NCI-H82 treated with DMSO at 0.1 percent for 48 hours (cell line): ENCODE data around the gene C5AR1.
"Not testable (repeated sequence)": the region's sequence is repeated elsewhere in the genome, so short reads cannot be mapped to it uniquely, and the experiment has no call there.

Source experiments
- DNase-seq: peaks from one replicate; lab custom pipeline; 2025; ENCODE audit not compliant: unreplicated experiment; lab: John Stamatoyannopoulos, UW

Gene C5AR1

GRCh38 chr19:47283405-47284059, 26.1 kb upstream of the C5AR1 start:
- DNase-seq, result no peak

- peak; percentile 57 for DNase-seq
Observed at GRCh38 chr19:47284324-47284899, 25.2 kb upstream of the C5AR1 start.

- peak; percentile 59 for DNase-seq
Observed at GRCh38 chr19:47296036-47296435, 13.6 kb upstream of the C5AR1 start.

- DNase-seq, result not testable (repeated sequence)
Observed at GRCh38 chr19:47300867-47301266, 8.8 kb upstream of the C5AR1 start.

GRCh38 chr19:47302249-47302648, 7.4 kb upstream of the C5AR1 start:
- no peak for DNase-seq

- DNase-seq, result no peak
Observed at GRCh38 chr19:47303966-47304365, 5.7 kb upstream of the C5AR1 start.

- DNase-seq, result peak; percentile 41
Observed at GRCh38 chr19:47305309-47305751, 4.3 kb upstream of the C5AR1 start.

- no peak for DNase-seq
Observed at GRCh38 chr19:47306303-47306702, 3.4 kb upstream of the C5AR1 start.

- no peak for DNase-seq
Observed at GRCh38 chr19:47309038-47309437, 623 bp upstream of the C5AR1 start.

GRCh38 chr19:47310323-47310722, 662 bp downstream of the C5AR1 start:
- DNase-seq, result no peak

- DNase-seq, result no peak
Observed at GRCh38 chr19:47310819-47311218, 1.2 kb downstream of the C5AR1 start.

- no peak for DNase-seq
Observed at GRCh38 chr19:47312366-47313006, 2.8 kb downstream of the C5AR1 start.

- no peak for DNase-seq
Observed at GRCh38 chr19:47313754-47314295, 4.2 kb downstream of the C5AR1 start.

- no peak for DNase-seq
Observed at GRCh38 chr19:47315125-47315821, 5.6 kb downstream of the C5AR1 start.

- DNase-seq, result no peak
Observed at GRCh38 chr19:47316513-47316912, 6.9 kb downstream of the C5AR1 start.

GRCh38 chr19:47319923-47320871, 10.5 kb downstream of the C5AR1 start:
- DNase-seq, result no peak

GRCh38 chr19:47321630-47322029, 12.0 kb downstream of the C5AR1 start:
- no peak for DNase-seq

- DNase-seq, result no peak
Observed at GRCh38 chr19:47322058-47322457, 12.4 kb downstream of the C5AR1 start.

- no peak for DNase-seq
Observed at GRCh38 chr19:47323409-47323808, 13.7 kb downstream of the C5AR1 start.

- DNase-seq, result no peak
Observed at GRCh38 chr19:47323872-47324271, 14.2 kb downstream of the C5AR1 start.
